SH-SY5Y (cell line): Measurements from ENCODE around the gene HES6.

Experiments
- GATA2 ChIP-seq: IDR thresholded peaks from 2 replicates; pipeline ENCODE4 v1.6.1; 2011; ENCODE audit warnings: mild to moderate bottlenecking, low read depth, low read length
- GATA3 ChIP-seq: IDR thresholded peaks from 2 replicates; pipeline ENCODE4 v1.6.1; 2011; ENCODE audit warnings: low read depth, mild to moderate bottlenecking, low read length, moderate library complexity

DNA sequence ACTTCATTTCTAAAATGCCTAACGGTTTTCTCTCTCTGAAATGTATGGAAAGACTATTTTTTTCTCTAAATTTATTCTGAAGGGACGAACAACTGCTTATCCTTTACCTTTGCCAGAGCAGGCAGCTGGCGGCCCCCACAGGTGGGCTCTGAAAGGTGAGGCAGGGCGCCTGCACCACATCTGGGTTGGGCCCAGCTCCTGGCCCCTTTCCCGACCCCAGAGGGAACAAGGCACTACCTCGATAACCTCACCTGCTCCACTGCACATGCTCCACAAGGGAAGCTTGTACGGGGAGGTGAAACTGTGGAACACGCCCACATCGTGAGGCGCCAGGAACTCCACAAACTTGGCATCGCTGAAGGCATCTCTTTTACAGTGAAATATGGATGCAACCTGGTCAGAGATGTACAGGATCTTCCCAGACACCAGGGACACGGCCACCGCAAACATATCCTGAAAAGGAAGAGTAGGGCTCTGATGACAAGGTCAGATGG is 31.3 kb upstream of the HES6 start:
- TF ChIP-seq GATA2 (no peak), GATA3 (no peak)
